Activated B cell treated with CpG ODN at 0.5 μM for 24 hours (primary cell): ENCODE results near the gene PSMC3. TPM values are rescaled to one million over a fixed set of nuclear protein-coding genes. Genes with fewer than 3 reads are reported as not detected.

ENCODE experiments used
- ATAC-seq: fragments of 200-7000 bp; cut with Tn5 transposase; one replicate; pipeline ENCODE4 v1.10.0; 2021; ENCODE audit warnings: low read depth, mild to moderate bottlenecking, moderate library complexity
- CTCF ChIA-PET: fragments of 350-600 bp; sonication (Branson Sonifier 250); formaldehyde crosslinking; loops from one replicate; lab custom pipeline; 2021; ENCODE audit warnings: antibody characterized with exemption; lab: Charles Lee
- POLR2A ChIA-PET: fragments of 350-600 bp; sonication (Branson Sonifier 250); formaldehyde crosslinking; loops from one replicate; lab custom pipeline; 2021; ENCODE audit warnings: antibody characterized with exemption; lab: Charles Lee
- DNase-seq: peaks from one replicate; pipeline ENCODE4 v3.0.0; 2022
- H3K27ac Mint-ChIP-seq: one replicate; pipeline ENCODE4 v1.8.0; 2020; ENCODE audit warnings: mixed read lengths
- H3K27me3 Mint-ChIP-seq: one replicate; pipeline ENCODE4 v1.8.0; 2021; ENCODE audit warnings: mixed read lengths
- H3K36me3 Mint-ChIP-seq: one replicate; pipeline ENCODE4 v1.8.0; 2021; ENCODE audit warnings: low read depth, mixed read lengths
- H3K4me1 Mint-ChIP-seq: one replicate; pipeline ENCODE4 v1.8.0; 2021; ENCODE audit warnings: mixed read lengths
- H3K4me3 Mint-ChIP-seq: one replicate; pipeline ENCODE4 v1.8.0; 2020; ENCODE audit warnings: mild to moderate bottlenecking, mixed read lengths
- H3K9me3 Mint-ChIP-seq: one replicate; pipeline ENCODE4 v1.8.0; 2020; ENCODE audit warnings: mixed read lengths
- CTCF ChIP-seq: fragments of 200-600 bp; IDR thresholded peaks from one replicate; pipeline ENCODE4 v1.8.0; 2022; ENCODE audit warnings: antibody characterized with exemption, mild to moderate bottlenecking
- intact Hi-C: fragments of 100-400 bp; cut with micrococcal nuclease; formaldehyde crosslinking; loops from one replicate; pipeline ENCODE4 v1.15.1; 2024
- total RNA-seq: library from RNA; stranded (reverse); gene quantifications from 2 replicates; pipeline ENCODE4 v1.2.3, GENCODE V29; 2022

The PSMC3 gene
- total RNA-seq, 1 donor from 2014 or later, result 101 TPM

GRCh38 chr11:47375546-47376085 is 50.6 kb downstream of the PSMC3 start:
- no peaks in the 10 kb centered on the region for H3K27me3 Mint-ChIP-seq
- TF ChIP-seq CTCF, result no peak
- no peak for ATAC-seq
- no peak overlapping the region for H3K27ac Mint-ChIP-seq
- ChIA-PET POLR2A (interaction anchor here (2.1 kb wide), 1 partner anchor 24 kb away, joined by 18 read pairs; no protein-coding TSS in a partner anchor), CTCF (interaction anchor here (2.0 to 4.1 kb wide), 3 partner anchors 17 to 35 kb away, joined by 41 to 67 read pairs (median 43); partner anchors contain the start of gene SLC39A13)
- peaks cover 55% of the 10 kb centered on the region for H3K36me3 Mint-ChIP-seq
- no peak for DNase-seq
- intact Hi-C loops, result loop anchor here (5.0 kb wide), 1 partner anchor 177 kb away; the partner anchor contains the start of gene CELF1
- H3K4me3 Mint-ChIP-seq, result peak overlapping the region; percentile 94
- H3K9me3 Mint-ChIP-seq, result no peaks in the 10 kb centered on the region
- peaks cover 48% of the 10 kb centered on the region for H3K4me1 Mint-ChIP-seq

GRCh38 chr11:47375020-47375419 is 51.2 kb downstream of the PSMC3 start:
- peaks cover 47% of the 10 kb centered on the region for H3K4me1 Mint-ChIP-seq
- ChIA-PET POLR2A (interaction anchor here (1.2 to 2.1 kb wide), 2 partner anchors 25 to 51 kb away, joined by 6 to 18 read pairs; partner anchors contain the start of gene PSMC3), CTCF (interaction anchor here (2.0 to 4.1 kb wide), 4 partner anchors 18 to 36 kb away, joined by 22 to 67 read pairs (median 42); partner anchors contain the start of gene SLC39A13)
- no peak for ATAC-seq
- peak overlapping the region; percentile 70 for H3K27ac Mint-ChIP-seq
- DNase-seq, result no peak
- H3K4me3 Mint-ChIP-seq, result peak overlapping the region; percentile 50
- peaks cover 56% of the 10 kb centered on the region for H3K36me3 Mint-ChIP-seq
- no peaks in the 10 kb centered on the region for H3K9me3 Mint-ChIP-seq
- no peak for TF ChIP-seq CTCF
- intact Hi-C loops, result loop anchor here (5.0 kb wide), 1 partner anchor 177 kb away; the partner anchor contains the start of gene CELF1
- no peaks in the 10 kb centered on the region for H3K27me3 Mint-ChIP-seq

- H3K9me3 Mint-ChIP-seq, result no peaks in the 10 kb centered on the region
- peak overlapping the region; percentile 70 for H3K27ac Mint-ChIP-seq
Measured at GRCh38 chr11:47374720-47375019, 51.6 kb downstream of the PSMC3 start.

GRCh38 chr11:47373876-47374719 is 52.1 kb downstream of the PSMC3 start:
- TF ChIP-seq CTCF, result peak; percentile 83
- H3K27me3 Mint-ChIP-seq, result no peaks in the 10 kb centered on the region
- intact Hi-C loops, result loop anchor here (1.0 kb wide), 5 partner anchors 26 to 479 kb away; partner anchors contain the start of gene SLC39A13
- DNase-seq (peak; percentile 81), ATAC-seq (no peak)
- H3K4me3 Mint-ChIP-seq, result no peak overlapping the region
- no peaks in the 10 kb centered on the region for H3K9me3 Mint-ChIP-seq
- peak overlapping the region; percentile 70 for H3K27ac Mint-ChIP-seq
- H3K36me3 Mint-ChIP-seq, result peaks cover 65% of the 10 kb centered on the region
- H3K4me1 Mint-ChIP-seq, result peaks cover 54% of the 10 kb centered on the region
- POLR2A ChIA-PET, result interaction anchor here (0.6 to 2.5 kb wide), 10 partner anchors 18 to 103 kb away, joined by 3 to 18 read pairs (median 6); partner anchors contain the start of gene PSMC3
- CTCF ChIA-PET, result interaction anchor here (0.6 to 4.1 kb wide), 19 partner anchors 9 to 181 kb away, joined by 3 to 67 read pairs (median 6); partner anchors contain the start of genes PSMC3 and SLC39A13

More at GRCh38 chr11:47374720-47375019, 51.6 kb downstream of the PSMC3 start:
- peaks cover 49% of the 10 kb centered on the region for H3K4me1 Mint-ChIP-seq
- DNase-seq, result no peak
- TF ChIP-seq CTCF, result no peak
- H3K27me3 Mint-ChIP-seq, result no peaks in the 10 kb centered on the region
- H3K36me3 Mint-ChIP-seq, result peaks cover 60% of the 10 kb centered on the region
- H3K4me3 Mint-ChIP-seq, result no peak overlapping the region
- ChIA-PET CTCF (interaction anchor here (0.6 to 4.1 kb wide), 17 partner anchors 10 to 180 kb away, joined by 3 to 67 read pairs (median 7); partner anchors contain the start of genes PSMC3 and SLC39A13), POLR2A (interaction anchor here (0.6 to 2.5 kb wide), 9 partner anchors 17 to 51 kb away, joined by 3 to 18 read pairs (median 6); partner anchors contain the start of gene PSMC3)
- no peak for ATAC-seq
- intact Hi-C loops, result loop anchor here (1.0 to 5.0 kb wide), 6 partner anchors 26 to 479 kb away; partner anchors contain the start of genes CELF1 and SLC39A13
